ENCODE results near the gene MASP2. TPM values are rescaled to one million over a fixed set of nuclear protein-coding genes. Genes with fewer than 3 reads are reported as not detected.

MASP2 gene
- total and polyA plus RNA-seq, 2 donors (not counting 1 experiment from before 2014, with no cell fraction given) = 0.06 TPM; not detected in 1

- H3K27ac ChIP-seq (ENCODE audit: low read length in 2 of 2) = no peak overlapping the region
- no peak overlapping the region for H3K4me3 Mint-ChIP-seq
- intact Hi-C loops (cut with micrococcal nuclease) = no loop called here
- no peaks in the 10 kb centered on the region for H3K36me3 ChIP-seq (replicated peaks in 1 of 2; ENCODE audit: control extremely low read depth in 1 of 2, control insufficient read depth in 1 of 2, extremely low read depth in 1 of 2, insufficient read depth in 2 of 2, low read length in 1 of 2)
- no peaks in the 10 kb centered on the region for H3K9me3 ChIP-seq (ENCODE audit: control extremely low read depth in 1 of 3, control insufficient read depth in 2 of 3, insufficient read depth in 1 of 3, low read length in 2 of 3)
- DNase-seq (no peak), ATAC-seq (ENCODE audit: low read depth) (no peak)
- POLR2A ChIA-PET = no interaction called here
- no peaks in the 10 kb centered on the region for H4K20me1 ChIP-seq (ENCODE audit: control insufficient read depth, insufficient read depth, low read length, poor library complexity, severe bottlenecking)
- H3K4me1 ChIP-seq (ENCODE audit: control insufficient read depth in 2 of 2, insufficient read depth in 2 of 2, low read length in 2 of 2) = no peaks in the 10 kb centered on the region
- H3K27me3 Mint-ChIP-seq = no peaks in the 10 kb centered on the region
- H3K4me1 Mint-ChIP-seq = no peaks in the 10 kb centered on the region
- no peak for TF ChIP-seq CTCF (IDR thresholded peaks at IDR 0.05)
- no peak for TF ChIP-seq EZH2 (IDR thresholded peaks at IDR 0.05; ENCODE audit: borderline replicate concordance, insufficient read depth, low read depth, low read length, poor library complexity, severe bottlenecking)
- H3K4me2 ChIP-seq (replicated peaks; ENCODE audit: low read depth, low read length, poor library complexity, severe bottlenecking) = no peak overlapping the region
- H3K27me3 ChIP-seq (replicated peaks in 1 of 4; ENCODE audit: control extremely low read depth in 1 of 4, control insufficient read depth in 3 of 4, insufficient read depth in 4 of 4, low read length in 3 of 4) = no peaks in the 10 kb centered on the region
- no peak overlapping the region for H2AFZ ChIP-seq (ENCODE audit: insufficient read depth, low read depth, low read length, poor library complexity, severe bottlenecking)
- H3K9me3 Mint-ChIP-seq (ENCODE audit: insufficient read depth) = no peaks in the 10 kb centered on the region
- no peak overlapping the region for H3K4me3 ChIP-seq (ENCODE audit: control extremely low read depth in 1 of 5, extremely low read depth in 1 of 5, insufficient read depth in 1 of 5, low read depth in 2 of 5, low read length in 4 of 5)
- WGBS (ENCODE audit: insufficient coverage) = 98% methylated on average over 8 of the region's 8 CpGs
- H3K27ac Mint-ChIP-seq = no peak overlapping the region
- CTCF ChIA-PET = interaction anchor here (2.2 kb wide), 1 partner anchor 9 kb away, joined by 12 read pairs; no protein-coding TSS in a partner anchor
- no peaks in the 10 kb centered on the region for H3K79me2 ChIP-seq (ENCODE audit: control insufficient read depth, insufficient read depth, low read length)
- no peak overlapping the region for H3K9ac ChIP-seq (ENCODE audit: low read length)
Measured at GRCh38 chr1:11046270-11046566, 821 bp downstream of the MASP2 start.

GRCh38 chr1:11045428-11046269, 1.4 kb downstream of the MASP2 start:
- intact Hi-C loops (cut with micrococcal nuclease) = no loop called here
- WGBS (ENCODE audit: insufficient coverage) = 78% methylated on average over 30 of the region's 32 CpGs
- no peaks in the 10 kb centered on the region for H4K20me1 ChIP-seq (ENCODE audit: control insufficient read depth, insufficient read depth, low read length, poor library complexity, severe bottlenecking)
- no peaks in the 10 kb centered on the region for H3K9me3 ChIP-seq (ENCODE audit: control extremely low read depth in 1 of 3, control insufficient read depth in 2 of 3, insufficient read depth in 1 of 3, low read length in 2 of 3)
- POLR2A ChIA-PET = no interaction called here
- Mint-ChIP-seq H3K4me1 (no peaks in the 10 kb centered on the region), H3K4me3 (no peak overlapping the region), H3K27ac (no peak overlapping the region), H3K9me3 (ENCODE audit: insufficient read depth) (no peaks in the 10 kb centered on the region), H3K27me3 (no peaks in the 10 kb centered on the region)
- no peak overlapping the region for H3K27ac ChIP-seq (ENCODE audit: low read length in 2 of 2)
- H3K4me3 ChIP-seq (ENCODE audit: control extremely low read depth in 1 of 5, extremely low read depth in 1 of 5, insufficient read depth in 1 of 5, low read depth in 2 of 5, low read length in 4 of 5) = no peak overlapping the region
- ATAC-seq (ENCODE audit: low read depth) (no peak), DNase-seq (no peak)
- H3K4me2 ChIP-seq (replicated peaks; ENCODE audit: low read depth, low read length, poor library complexity, severe bottlenecking) = no peak overlapping the region
- TF ChIP-seq CTCF (IDR thresholded peaks at IDR 0.05) (no peak), EZH2 (IDR thresholded peaks at IDR 0.05; ENCODE audit: borderline replicate concordance, insufficient read depth, low read depth, low read length, poor library complexity, severe bottlenecking) (no peak)
- CTCF ChIA-PET = interaction anchor here (1.0 to 2.2 kb wide), 2 partner anchors 8 to 294 kb away, joined by 3 to 12 read pairs; no protein-coding TSS in a partner anchor
- H3K27me3 ChIP-seq (replicated peaks in 1 of 4; ENCODE audit: control extremely low read depth in 1 of 4, control insufficient read depth in 3 of 4, insufficient read depth in 4 of 4, low read length in 3 of 4) = no peaks in the 10 kb centered on the region
- H3K9ac ChIP-seq (ENCODE audit: low read length) = no peak overlapping the region
- no peaks in the 10 kb centered on the region for H3K4me1 ChIP-seq (ENCODE audit: control insufficient read depth in 2 of 2, insufficient read depth in 2 of 2, low read length in 2 of 2)
- no peaks in the 10 kb centered on the region for H3K79me2 ChIP-seq (ENCODE audit: control insufficient read depth, insufficient read depth, low read length)
- no peak overlapping the region for H2AFZ ChIP-seq (ENCODE audit: insufficient read depth, low read depth, low read length, poor library complexity, severe bottlenecking)
- no peaks in the 10 kb centered on the region for H3K36me3 ChIP-seq (replicated peaks in 1 of 2; ENCODE audit: control extremely low read depth in 1 of 2, control insufficient read depth in 1 of 2, extremely low read depth in 1 of 2, insufficient read depth in 2 of 2, low read length in 1 of 2)
